Transverse colon (tissue), 4 donors: ENCODE results near the gene CCDC174. TPM values are rescaled to one million over a fixed set of nuclear protein-coding genes. Genes with fewer than 3 reads are reported as not detected.

Experiments
- DNase-seq: peaks from one replicate; pipeline ENCODE4 v3.0.0-alpha.2; 2019
- H3K27ac ChIP-seq, 4 donors: fragments of 200-600 bp; sonication (generic); 2 replicates each; pipeline ENCODE4 v1.5.1; 2016 to 2018; ENCODE audit warnings: inconsistent platforms in 4 of 4
- H3K27me3 ChIP-seq: fragments of 200-600 bp; sonication (generic); 2 replicates; pipeline ENCODE4 v1.5.1; 2017; ENCODE audit warnings: inconsistent platforms
- H3K36me3 ChIP-seq, 4 donors: fragments of 200-600 bp; sonication (generic); 2 replicates each; pipeline ENCODE4 v1.5.1; 2017 to 2019; ENCODE audit warnings: inconsistent platforms in 4 of 4
- H3K4me1 ChIP-seq, 4 donors: fragments of 200-600 bp; sonication (generic); 2 replicates each; pipeline ENCODE4 v1.5.1; 2017 to 2020; ENCODE audit warnings: inconsistent platforms in 4 of 4
- H3K4me3 ChIP-seq, 4 donors: fragments of 200-600 bp; sonication (generic); 1 replicate in 1 of 4; 2 replicates in 3 of 4; pipeline versions ENCODE4 v1.5.1 to v1.6.1; 2017 to 2019; ENCODE audit warnings: inconsistent platforms in 4 of 4
- H3K9me3 ChIP-seq, 2 donors: fragments of 200-600 bp; sonication (generic); 2 replicates each; pipeline ENCODE4 v1.5.1; 2017 to 2019; ENCODE audit warnings: inconsistent platforms in 2 of 2
- EP300 ChIP-seq: sonication (generic); formaldehyde crosslinking; IDR thresholded peaks from one replicate; pipeline ENCODE4 v1.6.1; 2017; ENCODE audit warnings: antibody characterized with exemption, low read depth
- POLR2A ChIP-seq: fragments of 450-650 bp; IDR thresholded peaks from one replicate; pipeline ENCODE4 v1.6.1; 2016; ENCODE audit warnings: antibody characterized with exemption, mild to moderate bottlenecking, moderate library complexity
- POLR2AphosphoS5 ChIP-seq, 3 donors: sonication (generic); formaldehyde crosslinking; IDR thresholded peaks; one replicate each; pipeline ENCODE4 v1.6.1; 2016; ENCODE audit warnings: antibody characterized with exemption in 3 of 3
- WGBS, 2 donors: methylation state at CpG; one replicate each; pipeline ENCODE4 v1.1.5; 2018; ENCODE audit warnings: low coverage in 1 of 2; 5-methylcytosine and 5-hydroxymethylcytosine counted together
- in situ Hi-C, 4 donors: fragments of 200-750 bp; cut with MboI; loops; one replicate each; pipeline versions ENCODE4 v1.15.0 to v1.15.1; 2017; ENCODE audit warnings: low sequenced_read_pairs in 3 of 4, low pct_ligation_motif_present in 1 of 4, low pct_unique_long_range_greater_than_20kb in 1 of 4
- intact Hi-C: fragments of 100-400 bp; cut with DNase I; formaldehyde crosslinking; loops from one replicate; pipeline ENCODE4 v1.15.1; 2023; ENCODE audit warnings: low total_unique reads
- total RNA-seq, 4 donors: library from RNA; depleted of rRNA; stranded (reverse); fragments of >200 nt; gene quantifications; one replicate each; pipeline ENCODE4 v1.1.0, GENCODE V29; 2016
- TF ChIP-seq, protein P1 (sequence below), 5 experiments: fragments of 200-600 bp in 3 of 5; fragments of 450-650 bp in 2 of 5; sonication (generic) in 3 of 5; IDR thresholded peaks; 1 replicate in 2 of 5; 2 replicates in 3 of 5; pipeline ENCODE4 v1.5.1; 2016 to 2017; ENCODE audit warnings: antibody characterized with exemption in 5 of 5, inconsistent platforms in 3 of 5, mild to moderate bottlenecking in 2 of 5, moderate library complexity in 1 of 5

Gene CCDC174
- total RNA-seq, 4 donors from 2014 or later, result 29.2 to 84.8 (median 35.9) TPM

DNA sequence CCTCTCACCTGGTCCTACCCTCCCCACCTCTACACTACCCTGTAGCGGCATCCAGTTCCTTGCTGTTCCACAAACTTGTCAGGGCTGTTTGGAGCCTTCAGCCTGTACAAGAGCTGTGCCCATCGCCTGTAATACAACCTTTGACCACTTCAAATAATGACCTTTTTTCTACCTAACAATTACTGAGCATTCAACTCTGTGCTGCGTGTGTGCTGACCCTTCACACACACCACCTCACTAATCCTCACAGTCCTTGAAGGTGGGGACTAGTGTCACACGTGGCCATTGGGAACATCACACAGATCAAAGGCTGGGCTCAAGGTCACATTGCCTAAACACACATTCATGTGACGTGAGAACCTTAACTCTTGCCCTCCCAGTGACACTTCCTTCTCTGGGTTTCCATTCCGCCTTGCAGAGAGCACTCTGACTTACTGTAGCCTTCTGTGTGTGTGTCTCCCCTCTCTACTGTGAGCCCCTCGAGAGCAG, 26.5 kb downstream of the CCDC174 start:
- WGBS, 2 donors, result 37 to 66% methylated on average over 4 to 7 of the region's 7 CpGs
- Histone ChIP-seq H3K9me3 (peaks cover 0 to 6% of the 10 kb centered on the region in 2 donors), H3K27ac (no peak overlapping the region), H3K4me1 (no peaks in the 10 kb centered on the region), H3K36me3 (no peaks in the 10 kb centered on the region), H3K4me3 (no peak overlapping the region), H3K27me3 (no peaks in the 10 kb centered on the region)
- intact Hi-C loops, result no loop called here
- no peak for DNase-seq
- in situ Hi-C loops, result loop anchor here (10.0 kb wide), 2 partner anchors 237 to 247 kb away; no protein-coding TSS in a partner anchor
- TF ChIP-seq POLR2A, result no peak
- TF ChIP-seq, protein P1, sequence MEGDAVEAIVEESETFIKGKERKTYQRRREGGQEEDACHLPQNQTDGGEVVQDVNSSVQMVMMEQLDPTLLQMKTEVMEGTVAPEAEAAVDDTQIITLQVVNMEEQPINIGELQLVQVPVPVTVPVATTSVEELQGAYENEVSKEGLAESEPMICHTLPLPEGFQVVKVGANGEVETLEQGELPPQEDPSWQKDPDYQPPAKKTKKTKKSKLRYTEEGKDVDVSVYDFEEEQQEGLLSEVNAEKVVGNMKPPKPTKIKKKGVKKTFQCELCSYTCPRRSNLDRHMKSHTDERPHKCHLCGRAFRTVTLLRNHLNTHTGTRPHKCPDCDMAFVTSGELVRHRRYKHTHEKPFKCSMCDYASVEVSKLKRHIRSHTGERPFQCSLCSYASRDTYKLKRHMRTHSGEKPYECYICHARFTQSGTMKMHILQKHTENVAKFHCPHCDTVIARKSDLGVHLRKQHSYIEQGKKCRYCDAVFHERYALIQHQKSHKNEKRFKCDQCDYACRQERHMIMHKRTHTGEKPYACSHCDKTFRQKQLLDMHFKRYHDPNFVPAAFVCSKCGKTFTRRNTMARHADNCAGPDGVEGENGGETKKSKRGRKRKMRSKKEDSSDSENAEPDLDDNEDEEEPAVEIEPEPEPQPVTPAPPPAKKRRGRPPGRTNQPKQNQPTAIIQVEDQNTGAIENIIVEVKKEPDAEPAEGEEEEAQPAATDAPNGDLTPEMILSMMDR (IDR thresholded peaks at IDR 0.05), result no peak

DNA sequence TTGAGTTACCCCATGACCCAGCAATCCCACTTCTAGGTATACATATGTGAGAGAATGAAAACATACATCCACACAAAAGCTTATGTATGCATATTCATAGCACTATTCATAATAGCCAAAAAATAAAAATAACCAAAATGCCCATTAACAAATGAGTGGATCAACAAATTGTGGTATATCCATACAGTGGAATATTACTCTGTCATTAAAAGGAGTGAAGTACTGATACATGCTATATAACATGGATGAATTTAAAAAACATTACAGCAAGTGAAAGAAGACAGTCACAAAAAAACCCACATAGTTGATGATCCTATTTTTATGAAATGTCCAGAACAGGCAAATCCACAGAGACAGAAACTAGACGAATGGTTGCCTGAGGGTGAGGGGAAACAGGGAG, 28.6 kb downstream of the CCDC174 start:
- 95 to 100% methylated on average over 1 of the region's 1 CpG for WGBS, 2 donors
- in situ Hi-C loops, result no loop called here
- DNase-seq, result no peak

DNA sequence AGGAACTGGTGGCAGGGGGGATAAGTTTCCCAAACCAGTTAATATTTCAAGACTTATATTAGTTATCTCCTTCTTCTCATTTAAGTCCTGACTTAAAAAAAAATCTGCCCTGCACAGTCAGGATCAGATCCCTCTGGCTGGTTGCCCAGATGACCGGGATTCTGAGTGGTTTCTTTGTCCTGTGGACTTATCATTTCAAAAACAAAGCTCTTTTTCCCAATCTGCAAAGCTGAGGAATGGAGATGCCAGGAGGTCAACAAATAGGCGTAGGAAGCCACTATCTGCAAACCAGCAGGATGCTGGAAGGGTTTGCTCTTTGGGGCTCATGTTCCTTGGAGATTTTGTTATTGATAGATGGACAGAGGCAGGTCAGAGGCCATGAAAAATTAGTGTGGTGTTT, 29.2 kb downstream of the CCDC174 start:
- in situ Hi-C loops, result no loop called here
- Histone ChIP-seq H3K27ac (no peak overlapping the region), H3K9me3 (peaks cover 0 to 6% of the 10 kb centered on the region in 2 donors), H3K4me1 (no peaks in the 10 kb centered on the region), H3K27me3 (no peaks in the 10 kb centered on the region), H3K4me3 (no peak overlapping the region), H3K36me3 (no peaks in the 10 kb centered on the region)
- intact Hi-C loops, result no loop called here
- WGBS, 2 donors, result 27 to 62% methylated on average over 1 to 2 of the region's 2 CpGs
- DNase-seq, result no peak
- no peak for TF ChIP-seq EP300
- TF ChIP-seq POLR2A, result no peak
- TF ChIP-seq POLR2AphosphoS5 (IDR thresholded peaks at IDR 0.05), result no peak
- TF ChIP-seq, protein P1 (IDR thresholded peaks at IDR 0.05), result no peak

More for the DNA sequence above, 28.6 kb downstream of the CCDC174 start:
- H3K36me3 ChIP-seq, result no peaks in the 10 kb centered on the region
- intact Hi-C loops, result no loop called here
- H3K4me1 ChIP-seq, result no peaks in the 10 kb centered on the region
- peaks cover 0 to 6% of the 10 kb centered on the region in 2 donors for H3K9me3 ChIP-seq
- no peak overlapping the region for H3K4me3 ChIP-seq
- no peak overlapping the region for H3K27ac ChIP-seq
- TF ChIP-seq EP300 (no peak), POLR2A (no peak), POLR2AphosphoS5 (IDR thresholded peaks at IDR 0.05) (no peak)
- TF ChIP-seq, protein P1 (IDR thresholded peaks at IDR 0.05), result no peak
- no peaks in the 10 kb centered on the region for H3K27me3 ChIP-seq

DNA sequence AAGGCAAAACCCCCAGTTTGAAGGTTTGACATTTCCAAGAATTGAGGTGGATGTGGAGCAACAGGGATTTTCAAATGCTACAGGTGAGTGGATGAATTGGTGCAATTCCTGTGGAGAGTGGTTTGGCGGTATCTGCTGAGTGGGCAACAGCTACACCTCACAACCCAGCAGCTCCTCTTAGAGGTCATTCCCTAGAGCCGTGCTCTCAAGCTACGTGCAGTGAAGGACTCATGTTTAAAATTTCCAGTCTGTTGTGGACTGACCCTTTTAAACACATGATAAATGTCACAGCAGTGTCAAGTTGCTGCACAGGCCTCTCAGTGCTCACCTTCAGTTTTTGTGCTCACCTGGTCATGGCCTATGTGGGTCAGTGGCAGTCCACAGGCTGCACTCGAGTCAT, 32.9 kb downstream of the CCDC174 start:
- no peak for DNase-seq
- no peak overlapping the region for H3K4me3 ChIP-seq
- intact Hi-C loops (no loop called here), in situ Hi-C loops (no loop called here)
- no peak for TF ChIP-seq POLR2AphosphoS5 (IDR thresholded peaks at IDR 0.05)
- TF ChIP-seq, protein P1 (IDR thresholded peaks at IDR 0.05), result no peak
- no peak for TF ChIP-seq EP300
- TF ChIP-seq POLR2A, result no peak
- H3K4me1 ChIP-seq, result no peaks in the 10 kb centered on the region
- peaks cover 0 to 6% of the 10 kb centered on the region in 2 donors for H3K9me3 ChIP-seq
- H3K36me3 ChIP-seq, result no peaks in the 10 kb centered on the region
- no peaks in the 10 kb centered on the region for H3K27me3 ChIP-seq
- 96% methylated on average over 4 of the region's 4 CpGs; no CpG with 5 or more reads in 1 of the 2 donors for WGBS, 2 donors
- no peak overlapping the region for H3K27ac ChIP-seq
